WTC11 (cell line): ENCODE measurements around the gene SOAT2.

ENCODE experiments used
- CBFB ChIP-seq: sonication (generic); formaldehyde crosslinking; IDR thresholded peaks from 2 replicates; pipeline ENCODE4 v1.8.1; 2022; ENCODE audit warnings: mild to moderate bottlenecking, low read depth, missing genetic modification reagents
- CTCF ChIP-seq: fragments of 200-600 bp; IDR thresholded peaks from 2 replicates; pipeline ENCODE4 v1.8.0; 2022; ENCODE audit warnings: antibody characterized with exemption
- EMX1 ChIP-seq: fragments of 250-450 bp; sonication (Bioruptor Pico); IDR thresholded peaks from 2 replicates; pipeline ENCODE4 v1.8.0; 2021; ENCODE audit warnings: mild to moderate bottlenecking
- IRF2 ChIP-seq: sonication (generic); formaldehyde crosslinking; IDR thresholded peaks from 2 replicates; pipeline ENCODE4 v1.8.0; 2022; ENCODE audit warnings: low read depth, missing genetic modification reagents, borderline replicate concordance
- MLX ChIP-seq: sonication (generic); formaldehyde crosslinking; IDR thresholded peaks from 2 replicates; pipeline ENCODE4 v1.8.1; 2023; ENCODE audit warnings: mild to moderate bottlenecking, missing genetic modification reagents, moderate library complexity
- NR1H2 ChIP-seq: sonication (generic); formaldehyde crosslinking; IDR thresholded peaks from 2 replicates; pipeline ENCODE4 v1.9.0; 2021; ENCODE audit warnings: mild to moderate bottlenecking, moderate library complexity, missing genetic modification reagents
- SP1 ChIP-seq: sonication (generic); formaldehyde crosslinking; conservative IDR thresholded peaks from 2 replicates; pipeline ENCODE4 v1.8.1; 2022; ENCODE audit warnings: missing genetic modification reagents
- TP53 ChIP-seq: sonication (generic); formaldehyde crosslinking; IDR thresholded peaks from 2 replicates; pipeline ENCODE4 v1.8.1; 2023; ENCODE audit warnings: mild to moderate bottlenecking, missing genetic modification reagents
- ZBTB21 ChIP-seq: sonication (generic); formaldehyde crosslinking; IDR thresholded peaks from 2 replicates; pipeline ENCODE4 v1.8.1; 2023; ENCODE audit warnings: mild to moderate bottlenecking, missing genetic modification reagents, borderline replicate concordance
- ZNF121 ChIP-seq: sonication (generic); formaldehyde crosslinking; IDR thresholded peaks from 2 replicates; pipeline ENCODE4 v1.8.0; 2023; ENCODE audit warnings: missing genetic modification reagents
- ZNF263 ChIP-seq: sonication (generic); formaldehyde crosslinking; IDR thresholded peaks from 2 replicates; pipeline ENCODE4 v1.8.1; 2022; ENCODE audit warnings: low read depth, mild to moderate bottlenecking, moderate library complexity, missing genetic modification reagents
- ZNF416 ChIP-seq: fragments of 250-450 bp; sonication (Bioruptor Pico); IDR thresholded peaks from 2 replicates; pipeline ENCODE4 v1.9.0; 2021; ENCODE audit warnings: mild to moderate bottlenecking, inconsistent platforms

GRCh38 chr12:53172352-53172751 lies 69.1 kb downstream of the SOAT2 start:
- TF ChIP-seq CTCF (no peak), CBFB (CRISPR knock-in tag) (no peak), TP53 (CRISPR knock-in tag) (no peak), ZNF263 (CRISPR knock-in tag) (no peak), ZBTB21 (no peak), SP1 (CRISPR knock-in tag) (no peak), MLX (CRISPR knock-in tag) (no peak), IRF2 (CRISPR knock-in tag) (no peak), ZNF121 (CRISPR knock-in tag) (no peak), EMX1 (CRISPR knock-in tag) (no peak), NR1H2 (no peak), ZNF416 (CRISPR knock-in tag) (no peak)
